Esophagus squamous epithelium (tissue), 4 donors: ENCODE results near the gene DYRK1A.

Experiments
- CTCF ChIP-seq, 6 experiments: fragments of 450-650 bp in 4 of 6; fragments of 200-600 bp in 2 of 6; sonication (generic) in 2 of 6; IDR thresholded peaks; one replicate each; pipeline ENCODE4 v1.5.1; 2016 to 2019; ENCODE audit warnings: antibody characterized with exemption in 6 of 6, mild to moderate bottlenecking in 4 of 6, moderate library complexity in 4 of 6
- POLR2A ChIP-seq, 4 donors: fragments of 450-650 bp; IDR thresholded peaks; one replicate each; pipeline ENCODE4 v1.6.1; 2017; ENCODE audit warnings: antibody characterized with exemption in 4 of 4, mild to moderate bottlenecking in 4 of 4, moderate library complexity in 3 of 4

DNA sequence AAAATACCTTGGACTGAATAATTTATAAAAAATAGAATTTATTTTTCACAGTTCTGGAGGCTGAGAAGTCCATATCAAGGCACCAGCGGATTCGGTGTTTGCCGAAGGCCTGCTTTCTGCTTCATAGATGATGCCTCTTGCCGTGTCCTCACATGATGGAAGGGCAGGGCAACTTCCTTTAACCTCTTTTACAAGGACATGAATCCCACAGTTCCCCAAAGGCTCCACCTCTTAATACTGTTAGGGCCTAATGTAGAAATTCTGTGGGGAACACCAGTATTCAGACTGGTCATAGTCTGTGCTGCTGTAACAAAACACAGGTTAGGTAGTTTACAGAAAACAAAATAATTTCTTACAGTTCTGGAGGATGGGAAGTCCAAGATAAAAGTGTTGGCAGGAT lies 25.9 kb downstream of the DYRK1A start:
- TF ChIP-seq POLR2A (IDR thresholded peaks at IDR 0.05) (no peak), CTCF (IDR thresholded peaks at IDR 0.05) (no peak)
